Measurements from ENCODE around the gene MUS81. TPM values are rescaled to one million over a fixed set of nuclear protein-coding genes. Genes with fewer than 3 reads are reported as not detected.

Gene MUS81
- total and polyA plus RNA-seq, 9 of the 15 experiments (the other 6 are each of a cell fraction or from before 2014, with no cell fraction given), result 13.4 to 118 (median 53.7) TPM

- no peak for TF ChIP-seq VEZF1 (CRISPR knock-in tag; IDR thresholded peaks at IDR 0.05)
- TF ChIP-seq, protein P1, sequence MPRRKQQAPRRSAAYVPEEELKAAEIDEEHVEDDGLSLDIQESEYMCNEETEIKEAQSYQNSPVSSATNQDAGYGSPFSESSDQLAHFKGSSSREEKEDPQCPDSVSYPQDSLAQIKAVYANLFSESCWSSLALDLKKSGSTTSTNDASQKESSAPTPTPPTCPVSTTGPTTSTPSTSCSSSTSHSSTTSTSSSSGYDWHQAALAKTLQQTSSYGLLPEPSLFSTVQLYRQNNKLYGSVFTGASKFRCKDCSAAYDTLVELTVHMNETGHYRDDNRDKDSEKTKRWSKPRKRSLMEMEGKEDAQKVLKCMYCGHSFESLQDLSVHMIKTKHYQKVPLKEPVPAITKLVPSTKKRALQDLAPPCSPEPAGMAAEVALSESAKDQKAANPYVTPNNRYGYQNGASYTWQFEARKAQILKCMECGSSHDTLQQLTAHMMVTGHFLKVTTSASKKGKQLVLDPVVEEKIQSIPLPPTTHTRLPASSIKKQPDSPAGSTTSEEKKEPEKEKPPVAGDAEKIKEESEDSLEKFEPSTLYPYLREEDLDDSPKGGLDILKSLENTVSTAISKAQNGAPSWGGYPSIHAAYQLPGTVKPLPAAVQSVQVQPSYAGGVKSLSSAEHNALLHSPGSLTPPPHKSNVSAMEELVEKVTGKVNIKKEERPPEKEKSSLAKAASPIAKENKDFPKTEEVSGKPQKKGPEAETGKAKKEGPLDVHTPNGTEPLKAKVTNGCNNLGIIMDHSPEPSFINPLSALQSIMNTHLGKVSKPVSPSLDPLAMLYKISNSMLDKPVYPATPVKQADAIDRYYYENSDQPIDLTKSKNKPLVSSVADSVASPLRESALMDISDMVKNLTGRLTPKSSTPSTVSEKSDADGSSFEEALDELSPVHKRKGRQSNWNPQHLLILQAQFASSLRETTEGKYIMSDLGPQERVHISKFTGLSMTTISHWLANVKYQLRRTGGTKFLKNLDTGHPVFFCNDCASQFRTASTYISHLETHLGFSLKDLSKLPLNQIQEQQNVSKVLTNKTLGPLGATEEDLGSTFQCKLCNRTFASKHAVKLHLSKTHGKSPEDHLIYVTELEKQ (CRISPR knock-in tag; IDR thresholded peaks at IDR 0.05), result no peak
- 0 out of 2 replicates have a peak, but pooled peaks have one; percentile 24 for TF ChIP-seq NR3C1 (CRISPR knock-in tag; IDR thresholded peaks at IDR 0.05)
- TF ChIP-seq RFX1 (IDR thresholded peaks at IDR 0.05), result no peak
- 0 out of 4 replicates have a peak, but pooled peaks of 1 of the 2 experiments have one; percentile 43 for TF ChIP-seq TEAD1 (CRISPR knock-in tag; IDR thresholded peaks at IDR 0.05)
- TF ChIP-seq KAT7 (CRISPR knock-in tag; IDR thresholded peaks at IDR 0.05; ENCODE audit: borderline replicate concordance), result no peak
- TF ChIP-seq RFX7 (CRISPR knock-in tag; IDR thresholded peaks at IDR 0.05), result no peak
- TF ChIP-seq MYNN (IDR thresholded peaks at IDR 0.05), result peak; percentile 13; the same call in 1 of the 2 replicates
- TF ChIP-seq MYNN (CRISPR knock-in tag; IDR thresholded peaks at IDR 0.05), result no peak
- TF ChIP-seq CTCF (IDR thresholded peaks at IDR 0.05 in 2 of 3, conservative IDR thresholded peaks at IDR 0.05 in 1 of 3; ENCODE audit: insufficient read depth in 2 of 3, low read depth in 1 of 3, low read length in 3 of 3), result peak; percentile 21 to 36 (median 31); a peak in 2 of 6 replicates
- TF ChIP-seq GABPB2 (CRISPR knock-in tag; conservative IDR thresholded peaks at IDR 0.05), result no peak
- TF ChIP-seq NBN (IDR thresholded peaks at IDR 0.05; ENCODE audit: low read depth), result no peak
- no peak for TF ChIP-seq RBM22 (IDR thresholded peaks at IDR 0.05; ENCODE audit: low read depth, low read length, poor library complexity, severe bottlenecking)
- TF ChIP-seq, protein P2, sequence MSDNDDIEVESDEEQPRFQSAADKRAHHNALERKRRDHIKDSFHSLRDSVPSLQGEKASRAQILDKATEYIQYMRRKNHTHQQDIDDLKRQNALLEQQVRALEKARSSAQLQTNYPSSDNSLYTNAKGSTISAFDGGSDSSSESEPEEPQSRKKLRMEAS (CRISPR knock-in tag; IDR thresholded peaks at IDR 0.05), result 0 out of 2 replicates have a peak, but pooled peaks have one; percentile 11
- TF ChIP-seq, protein P3, sequence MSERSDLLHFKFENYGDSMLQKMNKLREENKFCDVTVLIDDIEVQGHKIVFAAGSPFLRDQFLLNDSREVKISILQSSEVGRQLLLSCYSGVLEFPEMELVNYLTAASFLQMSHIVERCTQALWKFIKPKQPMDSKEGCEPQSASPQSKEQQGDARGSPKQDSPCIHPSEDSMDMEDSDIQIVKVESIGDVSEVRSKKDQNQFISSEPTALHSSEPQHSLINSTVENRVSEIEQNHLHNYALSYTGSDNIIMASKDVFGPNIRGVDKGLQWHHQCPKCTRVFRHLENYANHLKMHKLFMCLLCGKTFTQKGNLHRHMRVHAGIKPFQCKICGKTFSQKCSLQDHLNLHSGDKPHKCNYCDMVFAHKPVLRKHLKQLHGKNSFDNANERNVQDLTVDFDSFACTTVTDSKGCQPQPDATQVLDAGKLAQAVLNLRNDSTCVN (CRISPR knock-in tag; IDR thresholded peaks at IDR 0.05), result peak; percentile 24; the same call in 1 of the 2 replicates
- TF ChIP-seq POLR2A (conservative IDR thresholded peaks at IDR 0.05), result peak; percentile 74
- TF ChIP-seq SUPT5H (IDR thresholded peaks at IDR 0.05), result peak; percentile 73
Observed at GRCh38 chr11:65853246-65853979, 6.8 kb upstream of the MUS81 start (continued).
